H1 (cell line): ENCODE results near the gene FIGNL1. TPM values are rescaled to one million over a fixed set of nuclear protein-coding genes. Genes with fewer than 3 reads are reported as not detected.

Source experiments
- BCL11A ChIP-seq, 2 experiments: IDR thresholded peaks; one replicate each; pipeline ENCODE4 v1.6.1; 2011; ENCODE audit warnings: low read depth in 2 of 2, low read length in 2 of 2, mild to moderate bottlenecking in 2 of 2
- EGR1 ChIP-seq: IDR thresholded peaks from 2 replicates; pipeline ENCODE4 v1.6.1; 2011; ENCODE audit warnings: low read depth, low read length, borderline replicate concordance
- JUND ChIP-seq: IDR thresholded peaks from 2 replicates; pipeline ENCODE4 v1.6.1; 2011; ENCODE audit warnings: mild to moderate bottlenecking, improper control_type of control experiment, low read length
- KDM1A ChIP-seq: fragments of 200-600, 300-600 bp; sonication (generic); IDR thresholded peaks from 2 replicates; pipeline ENCODE4 v1.7.1; 2016; ENCODE audit warnings: mild to moderate bottlenecking, low read length, borderline replicate concordance
- SRF ChIP-seq: IDR thresholded peaks from 2 replicates; pipeline ENCODE4 v1.6.1; 2011; ENCODE audit warnings: mild to moderate bottlenecking, low read depth, low read length, moderate library complexity
- TAF1 ChIP-seq: IDR thresholded peaks from 2 replicates; pipeline ENCODE4 v1.6.1; 2011; ENCODE audit warnings: mild to moderate bottlenecking, low read depth, low read length
- polyA plus RNA-seq, 7 experiments: library from polyadenylated mRNA; depleted of rRNA in 3 of 7; stranded (reverse) in 5 of 7; unstranded in 2 of 7; fragments of >200 nt in 5 of 7; fragments of 200-250 nt in 2 of 7; gene quantifications; 1 replicate in 5 of 7; 2 replicates in 1 of 7; 4 replicates in 1 of 7; pipeline versions ENCODE4 v1.2.1 to v1.2.3, GENCODE V29; 2011 to 2013; ENCODE audit warnings: missing spikeins in 2 of 7, mixed read lengths in 2 of 7
- total RNA-seq: library from RNA; stranded (reverse); fragmentation: NEBNext Ultra II Directional; extraction: Animal tissue kit (Norgen Biotek cat#: 25700); gene quantifications from 2 replicates; pipeline ENCODE4 v1.2.1, GENCODE V29; 2021
- TF ChIP-seq, protein P1 (sequence below): fragments of 300-600 bp; sonication (generic); IDR thresholded peaks from 2 replicates; pipeline ENCODE4 v1.7.1; 2012; ENCODE audit warnings: low read length, moderate library complexity, mild to moderate bottlenecking, inconsistent platforms; ENCODE audit not compliant: insufficient replicate concordance
- TF ChIP-seq, protein P2 (sequence below): IDR thresholded peaks from 2 replicates; pipeline ENCODE4 v1.6.1; 2012; ENCODE audit warnings: inconsistent platforms

Gene FIGNL1
- total and polyA plus RNA-seq, 2 of the 8 experiments (the other 6 are each of a cell fraction or from before 2014, with no cell fraction given), result 6.5 to 9.9 TPM

DNA sequence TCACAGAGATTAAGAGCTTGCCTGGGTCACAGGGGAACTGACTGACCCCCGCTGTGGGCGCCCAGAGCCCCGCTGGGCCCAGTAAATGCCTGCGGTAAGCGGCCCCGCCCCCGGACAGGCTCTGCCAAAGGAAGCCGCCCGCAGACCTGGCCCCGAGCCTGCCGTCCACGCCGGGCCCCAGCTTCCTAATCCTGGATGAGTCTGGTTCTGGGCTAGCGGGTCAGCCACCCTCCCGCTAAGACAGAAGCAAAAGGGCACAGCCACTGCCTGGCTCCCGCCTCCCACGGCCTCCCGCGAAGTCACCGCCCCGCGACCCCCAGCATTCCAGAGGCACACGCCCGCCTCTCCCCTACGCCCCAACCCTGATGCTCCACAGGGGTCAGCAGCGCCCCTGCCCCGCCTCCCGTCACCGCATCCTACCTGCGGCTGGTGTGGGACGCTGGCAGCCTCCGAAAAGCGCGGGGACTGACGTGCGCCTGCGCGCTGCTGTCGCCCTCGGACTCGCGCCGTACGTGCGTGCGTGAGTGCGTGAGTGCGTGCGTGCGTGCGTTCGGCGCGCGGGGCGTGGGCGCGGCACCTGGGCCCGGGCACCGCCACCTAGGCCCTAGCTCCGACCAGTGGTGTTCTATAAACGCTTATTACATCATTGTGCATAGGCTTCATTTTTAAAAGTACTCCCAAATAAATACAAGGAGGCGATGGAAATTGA, at the start of gene FIGNL1 (continued):
- TF ChIP-seq, protein P1, sequence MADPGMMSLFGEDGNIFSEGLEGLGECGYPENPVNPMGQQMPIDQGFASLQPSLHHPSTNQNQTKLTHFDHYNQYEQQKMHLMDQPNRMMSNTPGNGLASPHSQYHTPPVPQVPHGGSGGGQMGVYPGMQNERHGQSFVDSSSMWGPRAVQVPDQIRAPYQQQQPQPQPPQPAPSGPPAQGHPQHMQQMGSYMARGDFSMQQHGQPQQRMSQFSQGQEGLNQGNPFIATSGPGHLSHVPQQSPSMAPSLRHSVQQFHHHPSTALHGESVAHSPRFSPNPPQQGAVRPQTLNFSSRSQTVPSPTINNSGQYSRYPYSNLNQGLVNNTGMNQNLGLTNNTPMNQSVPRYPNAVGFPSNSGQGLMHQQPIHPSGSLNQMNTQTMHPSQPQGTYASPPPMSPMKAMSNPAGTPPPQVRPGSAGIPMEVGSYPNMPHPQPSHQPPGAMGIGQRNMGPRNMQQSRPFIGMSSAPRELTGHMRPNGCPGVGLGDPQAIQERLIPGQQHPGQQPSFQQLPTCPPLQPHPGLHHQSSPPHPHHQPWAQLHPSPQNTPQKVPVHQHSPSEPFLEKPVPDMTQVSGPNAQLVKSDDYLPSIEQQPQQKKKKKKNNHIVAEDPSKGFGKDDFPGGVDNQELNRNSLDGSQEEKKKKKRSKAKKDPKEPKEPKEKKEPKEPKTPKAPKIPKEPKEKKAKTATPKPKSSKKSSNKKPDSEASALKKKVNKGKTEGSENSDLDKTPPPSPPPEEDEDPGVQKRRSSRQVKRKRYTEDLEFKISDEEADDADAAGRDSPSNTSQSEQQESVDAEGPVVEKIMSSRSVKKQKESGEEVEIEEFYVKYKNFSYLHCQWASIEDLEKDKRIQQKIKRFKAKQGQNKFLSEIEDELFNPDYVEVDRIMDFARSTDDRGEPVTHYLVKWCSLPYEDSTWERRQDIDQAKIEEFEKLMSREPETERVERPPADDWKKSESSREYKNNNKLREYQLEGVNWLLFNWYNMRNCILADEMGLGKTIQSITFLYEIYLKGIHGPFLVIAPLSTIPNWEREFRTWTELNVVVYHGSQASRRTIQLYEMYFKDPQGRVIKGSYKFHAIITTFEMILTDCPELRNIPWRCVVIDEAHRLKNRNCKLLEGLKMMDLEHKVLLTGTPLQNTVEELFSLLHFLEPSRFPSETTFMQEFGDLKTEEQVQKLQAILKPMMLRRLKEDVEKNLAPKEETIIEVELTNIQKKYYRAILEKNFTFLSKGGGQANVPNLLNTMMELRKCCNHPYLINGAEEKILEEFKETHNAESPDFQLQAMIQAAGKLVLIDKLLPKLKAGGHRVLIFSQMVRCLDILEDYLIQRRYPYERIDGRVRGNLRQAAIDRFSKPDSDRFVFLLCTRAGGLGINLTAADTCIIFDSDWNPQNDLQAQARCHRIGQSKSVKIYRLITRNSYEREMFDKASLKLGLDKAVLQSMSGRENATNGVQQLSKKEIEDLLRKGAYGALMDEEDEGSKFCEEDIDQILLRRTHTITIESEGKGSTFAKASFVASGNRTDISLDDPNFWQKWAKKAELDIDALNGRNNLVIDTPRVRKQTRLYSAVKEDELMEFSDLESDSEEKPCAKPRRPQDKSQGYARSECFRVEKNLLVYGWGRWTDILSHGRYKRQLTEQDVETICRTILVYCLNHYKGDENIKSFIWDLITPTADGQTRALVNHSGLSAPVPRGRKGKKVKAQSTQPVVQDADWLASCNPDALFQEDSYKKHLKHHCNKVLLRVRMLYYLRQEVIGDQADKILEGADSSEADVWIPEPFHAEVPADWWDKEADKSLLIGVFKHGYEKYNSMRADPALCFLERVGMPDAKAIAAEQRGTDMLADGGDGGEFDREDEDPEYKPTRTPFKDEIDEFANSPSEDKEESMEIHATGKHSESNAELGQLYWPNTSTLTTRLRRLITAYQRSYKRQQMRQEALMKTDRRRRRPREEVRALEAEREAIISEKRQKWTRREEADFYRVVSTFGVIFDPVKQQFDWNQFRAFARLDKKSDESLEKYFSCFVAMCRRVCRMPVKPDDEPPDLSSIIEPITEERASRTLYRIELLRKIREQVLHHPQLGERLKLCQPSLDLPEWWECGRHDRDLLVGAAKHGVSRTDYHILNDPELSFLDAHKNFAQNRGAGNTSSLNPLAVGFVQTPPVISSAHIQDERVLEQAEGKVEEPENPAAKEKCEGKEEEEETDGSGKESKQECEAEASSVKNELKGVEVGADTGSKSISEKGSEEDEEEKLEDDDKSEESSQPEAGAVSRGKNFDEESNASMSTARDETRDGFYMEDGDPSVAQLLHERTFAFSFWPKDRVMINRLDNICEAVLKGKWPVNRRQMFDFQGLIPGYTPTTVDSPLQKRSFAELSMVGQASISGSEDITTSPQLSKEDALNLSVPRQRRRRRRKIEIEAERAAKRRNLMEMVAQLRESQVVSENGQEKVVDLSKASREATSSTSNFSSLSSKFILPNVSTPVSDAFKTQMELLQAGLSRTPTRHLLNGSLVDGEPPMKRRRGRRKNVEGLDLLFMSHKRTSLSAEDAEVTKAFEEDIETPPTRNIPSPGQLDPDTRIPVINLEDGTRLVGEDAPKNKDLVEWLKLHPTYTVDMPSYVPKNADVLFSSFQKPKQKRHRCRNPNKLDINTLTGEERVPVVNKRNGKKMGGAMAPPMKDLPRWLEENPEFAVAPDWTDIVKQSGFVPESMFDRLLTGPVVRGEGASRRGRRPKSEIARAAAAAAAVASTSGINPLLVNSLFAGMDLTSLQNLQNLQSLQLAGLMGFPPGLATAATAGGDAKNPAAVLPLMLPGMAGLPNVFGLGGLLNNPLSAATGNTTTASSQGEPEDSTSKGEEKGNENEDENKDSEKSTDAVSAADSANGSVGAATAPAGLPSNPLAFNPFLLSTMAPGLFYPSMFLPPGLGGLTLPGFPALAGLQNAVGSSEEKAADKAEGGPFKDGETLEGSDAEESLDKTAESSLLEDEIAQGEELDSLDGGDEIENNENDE, result no peak
- TF ChIP-seq KDM1A, result no peak
- TF ChIP-seq TAF1, result peak; percentile 54; the same call in 1 of the 2 replicates
- no peak for TF ChIP-seq SRF
- 0 out of 2 replicates have a peak, but pooled peaks have one; percentile 25 for TF ChIP-seq EGR1
- no peak for TF ChIP-seq BCL11A (IDR thresholded peaks at IDR 0.05; ENCODE audit: low read depth in 2 of 2, low read length in 2 of 2)
- TF ChIP-seq, protein P2, sequence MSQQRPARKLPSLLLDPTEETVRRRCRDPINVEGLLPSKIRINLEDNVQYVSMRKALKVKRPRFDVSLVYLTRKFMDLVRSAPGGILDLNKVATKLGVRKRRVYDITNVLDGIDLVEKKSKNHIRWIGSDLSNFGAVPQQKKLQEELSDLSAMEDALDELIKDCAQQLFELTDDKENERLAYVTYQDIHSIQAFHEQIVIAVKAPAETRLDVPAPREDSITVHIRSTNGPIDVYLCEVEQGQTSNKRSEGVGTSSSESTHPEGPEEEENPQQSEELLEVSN, result peak; percentile 93
- no peak for TF ChIP-seq JUND
- TF ChIP-seq, all 59 proteins: peak for 17
